Neutrophil (primary cell): ENCODE measurements around the gene ZSWIM3.
"Not testable (repeated sequence)": the region's sequence is repeated elsewhere in the genome, so short reads cannot be mapped to it uniquely, and the experiment has no call there.

ENCODE experiments used
- H3K27ac ChIP-seq: fragments of 200-600 bp; sonication (generic); 2 replicates; pipeline ENCODE4 v1.5.1; 2016; ENCODE audit warnings: mild to moderate bottlenecking, moderate library complexity
- H3K27me3 ChIP-seq: fragments of 200-600 bp; sonication (generic); 2 replicates; pipeline ENCODE4 v1.6.0; 2016; ENCODE audit warnings: mild to moderate bottlenecking
- H3K36me3 ChIP-seq: fragments of 200-600 bp; sonication (generic); 2 replicates; pipeline ENCODE4 v1.5.1; 2017
- H3K4me1 ChIP-seq, 2 experiments: fragments of 200-600 bp in 1 of 2; sonication (generic) in 1 of 2; 1 replicate in 1 of 2; 2 replicates in 1 of 2; pipeline versions ENCODE4 v1.5.1 to v1.6.1; 2013 to 2016; ENCODE audit warnings: low read depth in 1 of 2, low read length in 1 of 2, mild to moderate bottlenecking in 1 of 2, moderate library complexity in 1 of 2; ENCODE audit not compliant: control insufficient read depth in 1 of 2, insufficient read depth in 1 of 2
- H3K4me3 ChIP-seq, 2 experiments: fragments of 200-600 bp in 1 of 2; sonication (generic) in 1 of 2; 1 replicate in 1 of 2; 2 replicates in 1 of 2; pipeline ENCODE4 v1.5.1; 2013 to 2016; ENCODE audit warnings: low read depth in 1 of 2, low read length in 1 of 2, mild to moderate bottlenecking in 1 of 2, moderate library complexity in 1 of 2
- H3K9me3 ChIP-seq: fragments of 200-600 bp; sonication (generic); 2 replicates; pipeline ENCODE4 v1.5.1; 2016
- TF ChIP-seq, protein P1 (sequence below): fragments of 200-600 bp; sonication (generic); IDR thresholded peaks from 2 replicates; pipeline ENCODE4 v1.5.1; 2016; ENCODE audit warnings: antibody characterized with exemption

ZSWIM3 gene

DNA sequence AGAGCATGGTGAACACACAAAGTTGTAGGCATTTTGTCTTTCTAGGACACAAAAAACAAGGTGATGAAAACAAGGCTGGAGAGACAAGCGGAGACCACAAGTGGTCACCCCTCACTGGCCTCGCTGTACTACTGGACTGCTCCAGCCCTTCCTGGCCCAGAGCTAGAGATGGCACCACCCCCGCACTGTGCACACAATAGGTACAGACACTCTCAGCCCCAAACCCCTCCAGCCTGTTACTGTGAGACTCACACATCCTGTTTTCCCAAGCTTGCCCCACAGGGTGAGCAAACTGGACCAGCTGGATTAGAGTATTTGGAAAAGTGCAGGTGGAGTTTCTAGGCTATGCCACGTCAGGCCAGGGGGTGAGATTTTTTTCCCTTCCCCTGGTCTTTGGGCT, 15.2 kb downstream of the ZSWIM3 start:
- Histone ChIP-seq H3K36me3 (peaks cover 16% of the 10 kb centered on the region), H3K27me3 (no peaks in the 10 kb centered on the region), H3K4me3 (no peak overlapping the region), H3K27ac (no peak overlapping the region), H3K4me1 (no peaks in the 10 kb centered on the region), H3K9me3 (no peaks in the 10 kb centered on the region)
- TF ChIP-seq, protein P1, sequence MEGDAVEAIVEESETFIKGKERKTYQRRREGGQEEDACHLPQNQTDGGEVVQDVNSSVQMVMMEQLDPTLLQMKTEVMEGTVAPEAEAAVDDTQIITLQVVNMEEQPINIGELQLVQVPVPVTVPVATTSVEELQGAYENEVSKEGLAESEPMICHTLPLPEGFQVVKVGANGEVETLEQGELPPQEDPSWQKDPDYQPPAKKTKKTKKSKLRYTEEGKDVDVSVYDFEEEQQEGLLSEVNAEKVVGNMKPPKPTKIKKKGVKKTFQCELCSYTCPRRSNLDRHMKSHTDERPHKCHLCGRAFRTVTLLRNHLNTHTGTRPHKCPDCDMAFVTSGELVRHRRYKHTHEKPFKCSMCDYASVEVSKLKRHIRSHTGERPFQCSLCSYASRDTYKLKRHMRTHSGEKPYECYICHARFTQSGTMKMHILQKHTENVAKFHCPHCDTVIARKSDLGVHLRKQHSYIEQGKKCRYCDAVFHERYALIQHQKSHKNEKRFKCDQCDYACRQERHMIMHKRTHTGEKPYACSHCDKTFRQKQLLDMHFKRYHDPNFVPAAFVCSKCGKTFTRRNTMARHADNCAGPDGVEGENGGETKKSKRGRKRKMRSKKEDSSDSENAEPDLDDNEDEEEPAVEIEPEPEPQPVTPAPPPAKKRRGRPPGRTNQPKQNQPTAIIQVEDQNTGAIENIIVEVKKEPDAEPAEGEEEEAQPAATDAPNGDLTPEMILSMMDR = no peak

DNA sequence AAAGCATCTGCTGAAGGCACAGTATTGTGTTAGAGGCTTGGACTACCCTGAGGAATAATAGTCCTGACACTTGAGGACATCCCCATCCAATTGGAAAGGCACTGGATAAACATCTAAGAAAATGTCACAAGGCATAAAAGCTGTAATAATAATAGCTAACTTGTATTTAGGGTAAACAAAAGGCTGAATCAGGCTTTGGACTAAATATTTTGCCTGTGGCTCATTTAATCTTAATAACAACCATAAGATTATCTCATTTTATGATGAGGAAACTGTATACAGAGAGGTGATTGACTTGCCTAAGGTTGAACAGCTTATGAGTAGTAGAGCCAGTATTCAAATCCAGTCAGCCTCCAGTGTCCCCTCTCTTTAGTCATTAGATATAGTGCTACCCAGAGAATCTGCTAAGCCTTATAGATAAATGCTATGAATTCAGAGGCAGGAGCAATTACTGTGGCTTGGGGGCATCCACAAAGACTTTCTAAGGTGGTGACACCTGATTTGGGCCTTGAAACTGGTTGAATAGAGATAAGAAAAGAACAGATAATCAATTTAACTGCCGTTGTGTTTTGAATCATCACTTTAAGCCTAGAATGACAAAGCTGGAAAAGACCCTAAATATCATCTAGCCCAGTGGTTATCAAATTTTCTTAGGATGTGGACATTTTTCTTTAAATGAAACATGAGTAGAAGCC, 16.1 kb downstream of the ZSWIM3 start:
- TF ChIP-seq, protein P1 = no peak
- Histone ChIP-seq H3K27me3 (no peaks in the 10 kb centered on the region), H3K4me3 (no peak overlapping the region), H3K9me3 (no peaks in the 10 kb centered on the region), H3K4me1 (no peaks in the 10 kb centered on the region), H3K27ac (no peak overlapping the region), H3K36me3 (peaks cover 26% of the 10 kb centered on the region)

DNA sequence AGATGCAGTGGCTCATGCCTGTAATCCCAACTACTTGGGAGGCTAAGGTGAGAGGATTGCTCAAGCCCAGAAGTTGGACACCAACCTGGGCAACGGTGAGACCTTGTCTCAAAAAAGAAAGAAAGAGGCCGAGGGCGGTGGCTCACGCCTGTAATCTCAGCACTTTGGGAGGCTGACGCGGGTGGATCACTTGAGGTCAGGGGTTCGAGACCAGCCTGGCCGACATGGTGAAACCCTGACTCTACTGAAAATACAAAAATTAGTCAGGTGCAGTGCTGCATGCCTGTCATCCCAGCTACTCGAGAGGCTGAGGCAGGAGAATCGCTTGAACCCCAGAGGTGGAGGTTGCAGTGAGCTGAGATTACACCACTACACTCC, 16.7 kb downstream of the ZSWIM3 start:
- peaks cover 30% of the 10 kb centered on the region for H3K36me3 ChIP-seq
- H3K27ac ChIP-seq, H3K9me3 ChIP-seq, H3K27me3 ChIP-seq, H3K4me3 ChIP-seq, H3K4me1 ChIP-seq: not testable (repeated sequence)

DNA sequence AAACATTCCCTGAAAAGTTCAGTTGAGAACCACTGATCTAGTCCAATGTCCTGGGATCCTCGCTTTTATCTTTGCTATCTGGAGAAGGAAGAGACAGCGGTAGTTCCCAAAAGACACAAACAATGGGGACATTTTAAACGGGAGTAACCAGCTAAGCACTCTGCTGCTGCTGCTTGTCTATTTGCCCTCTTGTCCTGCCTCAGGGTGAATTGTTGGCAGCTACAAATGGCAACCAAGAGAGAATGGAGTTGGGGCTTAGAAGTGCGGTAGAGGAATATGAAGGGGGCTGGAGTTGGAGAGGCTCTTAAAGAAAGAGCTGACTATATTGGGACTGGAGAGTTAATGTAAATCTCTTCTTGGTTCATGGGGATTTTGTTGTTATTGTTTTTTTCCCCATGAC, 17.2 kb downstream of the ZSWIM3 start:
- Histone ChIP-seq H3K9me3 (no peaks in the 10 kb centered on the region), H3K27ac (no peak overlapping the region), H3K4me3 (no peak overlapping the region), H3K36me3 (peaks cover 30% of the 10 kb centered on the region), H3K27me3 (no peaks in the 10 kb centered on the region), H3K4me1 (no peaks in the 10 kb centered on the region)
- TF ChIP-seq, protein P1 = no peak

DNA sequence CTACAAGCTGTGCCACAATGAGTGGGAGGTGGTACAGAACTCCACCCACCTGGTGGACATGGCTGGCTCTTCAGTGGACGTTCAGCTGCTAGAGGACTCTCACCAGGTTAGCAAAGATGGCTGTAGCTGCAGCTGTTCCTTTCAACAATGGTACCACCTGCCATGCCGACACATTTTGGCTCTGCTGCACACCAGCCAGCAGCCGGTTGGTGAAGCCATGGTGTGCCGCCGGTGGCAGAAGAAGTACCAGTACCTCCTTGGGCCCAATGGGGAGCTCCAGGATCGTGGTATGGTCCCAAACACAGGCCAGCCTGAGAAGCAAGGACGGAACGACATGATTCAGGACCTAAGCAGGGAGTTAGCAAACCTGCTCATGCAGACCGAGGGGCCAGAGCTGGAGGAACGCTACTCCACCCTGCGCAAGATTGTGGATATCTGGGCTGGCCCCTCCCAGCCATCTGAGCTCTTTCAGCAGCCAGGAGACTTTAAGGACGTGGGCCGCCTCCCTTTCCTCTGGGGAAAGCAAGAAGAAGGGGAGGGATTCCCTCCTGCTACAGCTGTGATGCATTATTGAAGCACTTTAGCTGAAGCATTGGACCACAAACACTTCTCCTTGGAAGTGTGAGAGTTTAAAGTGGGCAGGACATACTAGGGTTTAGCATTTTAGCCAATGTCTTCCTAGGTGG, 20.8 kb downstream of the ZSWIM3 start:
- Histone ChIP-seq H3K36me3 (peaks cover 35% of the 10 kb centered on the region), H3K9me3 (no peaks in the 10 kb centered on the region), H3K27ac (no peak overlapping the region), H3K4me3 (no peak overlapping the region), H3K4me1 (peaks cover 8 to 12% of the 10 kb centered on the region in 2 experiments), H3K27me3 (no peaks in the 10 kb centered on the region)
- TF ChIP-seq, protein P1 = no peak
